ENCODE data around the gene LRRC31.

The LRRC31 gene

DNA sequence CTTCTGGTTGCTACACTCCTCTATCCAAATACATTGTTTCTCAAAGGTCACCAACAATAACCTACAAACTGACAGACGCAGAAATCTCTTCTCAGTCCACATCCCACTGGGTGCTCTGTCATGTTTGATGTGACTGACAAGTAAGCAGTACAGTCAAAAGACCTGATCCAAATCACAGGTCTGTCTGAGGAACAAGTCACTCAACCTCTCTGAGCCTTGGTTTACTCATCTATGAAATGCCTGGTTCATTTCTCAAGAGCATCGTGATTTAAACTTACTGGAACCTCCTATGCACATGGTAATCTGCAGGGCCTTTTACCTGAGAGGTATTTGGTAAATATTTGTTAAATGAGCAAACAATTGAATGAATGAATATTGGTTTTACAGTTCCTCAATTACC, 5.5 kb downstream of the LRRC31 start:
- in situ Hi-C loops (cut with HindIII; ENCODE audit: low sequenced_read_pairs) = no loop called here

DNA sequence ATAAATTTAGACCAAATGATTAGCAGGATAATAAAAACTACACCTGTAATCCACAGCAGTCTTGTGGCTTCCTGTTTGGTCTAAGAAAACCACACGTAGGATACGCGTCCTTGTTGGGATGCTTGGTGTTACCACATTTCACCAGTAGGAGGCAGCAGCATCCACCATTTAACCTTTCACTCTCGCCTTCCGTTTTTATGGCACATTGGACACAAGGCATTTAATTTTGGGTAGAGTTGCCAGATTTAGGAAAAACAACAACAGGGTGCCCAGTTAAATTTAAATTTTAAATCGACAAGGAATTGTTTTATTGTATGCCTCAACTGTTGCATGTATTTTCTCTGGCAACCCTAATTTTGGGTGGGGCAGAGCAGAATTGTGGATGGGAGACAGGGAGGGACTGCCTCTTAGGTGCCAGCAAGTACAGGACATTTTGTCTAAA, 6.3 kb downstream of the LRRC31 start:
- in situ Hi-C loops (cut with HindIII; ENCODE audit: low sequenced_read_pairs) = no loop called here

DNA sequence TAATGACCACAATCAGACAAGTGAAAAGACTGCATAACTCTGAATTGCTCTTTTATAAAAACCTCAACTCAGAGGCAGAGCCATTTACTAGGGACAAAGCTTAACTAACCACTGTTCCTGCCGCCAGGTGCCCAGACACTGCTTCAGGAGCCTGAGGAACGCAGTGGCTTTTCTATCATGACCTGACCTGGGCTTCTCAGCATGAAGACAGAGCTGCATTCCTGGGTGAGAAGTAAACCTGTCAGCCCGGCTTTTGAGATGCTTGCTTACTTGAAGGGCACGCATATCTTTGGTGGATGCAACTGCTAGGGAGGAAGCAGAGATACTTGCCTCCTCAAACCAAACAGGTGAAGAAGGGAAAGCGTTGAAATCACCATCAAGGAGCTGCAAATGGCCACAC, 7.9 kb downstream of the LRRC31 start:
- in situ Hi-C loops (cut with HindIII; ENCODE audit: low sequenced_read_pairs) = no loop called here

DNA sequence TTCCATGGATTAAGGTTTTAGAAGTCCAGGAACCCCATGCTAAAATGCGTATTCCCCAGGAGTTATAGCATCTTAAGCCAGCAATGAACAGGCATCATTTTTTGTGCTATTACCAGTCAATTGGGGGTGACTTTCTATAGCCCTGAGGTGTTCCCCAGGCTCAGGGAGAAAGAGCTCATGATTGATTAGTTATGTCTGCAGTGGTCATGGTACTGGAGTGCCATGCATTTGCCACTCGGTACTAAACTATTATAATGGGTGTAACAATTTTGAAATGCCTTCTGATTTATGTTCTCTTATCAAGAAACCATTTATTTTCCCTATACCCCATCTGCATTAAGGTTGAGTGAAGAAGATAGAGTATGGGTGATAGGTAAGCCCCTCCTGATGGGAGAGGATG, 11.9 kb downstream of the LRRC31 start:
- in situ Hi-C loops (cut with HindIII; ENCODE audit: low sequenced_read_pairs) = no loop called here

DNA sequence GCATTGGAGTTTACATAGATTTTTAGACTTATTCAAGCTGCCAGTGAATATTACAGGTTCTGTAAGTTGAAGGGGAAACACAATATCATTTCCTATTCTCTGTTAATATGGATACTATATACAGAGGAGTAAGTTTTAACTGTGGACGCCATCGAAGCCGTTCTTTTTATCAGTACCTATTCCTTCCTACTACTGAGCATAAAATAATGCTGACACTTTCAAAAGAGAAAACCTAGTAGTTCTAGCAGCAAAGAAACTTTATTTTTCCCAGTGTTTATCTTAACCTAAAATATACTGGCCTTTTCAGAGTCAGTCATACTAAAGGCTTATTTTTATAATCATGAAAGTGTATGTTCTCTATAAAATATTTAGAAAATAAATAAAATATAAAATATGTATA, 14.2 kb downstream of the LRRC31 start:
- in situ Hi-C loops (cut with HindIII; ENCODE audit: low sequenced_read_pairs) = no loop called here

DNA sequence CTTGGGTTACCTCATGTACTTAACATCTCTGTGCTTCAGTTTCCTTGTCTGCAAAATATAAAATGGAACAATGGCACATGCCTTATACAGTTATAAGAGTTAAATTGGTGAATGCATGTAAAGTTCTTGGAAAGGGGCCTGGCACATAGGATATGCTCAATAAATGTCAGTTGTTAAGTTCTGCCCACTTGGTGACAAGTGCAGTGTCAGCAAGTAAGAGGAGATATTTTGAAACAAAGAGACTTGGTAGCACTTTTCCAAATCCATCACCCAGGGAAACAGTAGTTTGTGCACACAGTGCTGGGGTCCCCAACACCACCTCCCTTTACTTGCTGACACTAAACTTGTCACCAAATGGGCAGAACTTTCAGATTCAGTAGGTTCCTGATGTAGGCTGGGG, 19.1 kb downstream of the LRRC31 start:
- in situ Hi-C loops (cut with HindIII; ENCODE audit: low sequenced_read_pairs) = no loop called here

DNA sequence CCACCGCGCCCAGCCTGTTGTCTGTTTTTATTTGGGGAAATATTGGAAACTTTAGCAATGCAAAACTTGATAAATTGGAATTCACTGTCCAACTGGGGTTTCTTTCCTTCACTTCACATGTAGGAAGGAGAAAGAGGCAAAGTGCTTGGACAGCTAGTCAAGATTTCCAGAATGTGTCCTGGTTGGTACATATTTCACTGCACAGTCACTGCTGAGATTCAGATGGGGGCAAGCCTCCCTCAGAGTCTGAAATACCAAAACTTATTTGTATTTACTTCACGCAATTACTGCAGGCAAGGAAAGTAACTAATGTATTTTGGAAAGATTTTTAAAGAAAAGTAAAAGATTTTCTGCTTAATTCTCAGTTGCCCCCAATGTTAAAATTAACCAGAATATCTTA, 21.0 kb downstream of the LRRC31 start:
- in situ Hi-C loops (cut with HindIII; ENCODE audit: low sequenced_read_pairs) = no loop called here

DNA sequence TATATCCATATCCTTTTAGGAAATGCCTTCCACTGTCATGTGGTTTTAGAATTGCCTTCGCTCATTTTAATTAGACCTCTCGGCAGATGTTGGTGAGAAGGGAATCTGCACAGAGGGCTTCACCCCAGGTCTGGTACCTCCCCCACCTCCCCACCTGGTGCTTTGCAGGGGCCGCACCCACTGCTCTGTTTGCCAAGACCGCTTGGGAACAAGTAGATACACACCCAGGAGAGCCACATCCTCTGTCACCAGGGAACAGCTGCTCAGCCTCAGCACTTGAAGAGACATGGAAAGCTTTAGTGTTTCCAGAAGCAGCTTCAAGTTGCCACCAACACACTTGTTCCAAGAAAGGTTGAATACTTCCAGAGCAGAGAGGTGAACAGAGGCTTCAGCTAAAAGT, 21.8 kb downstream of the LRRC31 start:
- in situ Hi-C loops (cut with HindIII; ENCODE audit: low sequenced_read_pairs) = no loop called here

DNA sequence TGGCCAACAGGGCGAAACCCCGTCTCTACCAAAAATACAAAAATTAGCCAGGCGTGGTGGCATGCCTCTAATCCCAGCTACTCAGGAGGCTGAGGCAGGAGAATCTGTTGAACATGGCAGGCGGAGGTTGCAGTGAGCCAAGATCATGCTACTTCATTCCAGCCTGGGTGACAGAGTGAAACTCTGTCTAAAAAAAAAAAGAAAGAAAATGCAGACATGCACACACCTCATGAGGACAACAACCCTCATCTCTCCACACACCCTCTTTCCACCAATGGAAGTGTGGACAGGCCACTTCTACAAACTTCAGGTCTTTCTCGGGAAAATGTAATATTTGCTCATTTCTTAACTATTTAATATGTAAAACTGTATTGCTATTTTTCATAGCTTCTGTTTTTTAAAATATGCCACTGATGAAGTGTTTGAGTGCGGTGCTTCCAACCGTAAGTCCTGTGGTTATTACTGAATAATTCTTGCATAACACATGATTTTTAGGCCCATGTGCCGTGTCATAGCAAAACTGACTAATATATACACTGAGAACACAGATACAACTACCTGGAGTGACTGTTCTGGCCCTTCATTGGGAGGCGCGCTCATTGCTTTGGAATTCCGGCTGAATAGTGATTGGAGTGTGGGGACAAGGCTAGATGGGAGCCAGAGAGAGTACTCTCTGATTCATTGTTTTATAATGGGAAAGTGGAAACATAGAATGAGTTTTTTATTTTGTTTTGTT, 23.1 kb downstream of the LRRC31 start:
- in situ Hi-C loops (cut with HindIII; ENCODE audit: low sequenced_read_pairs) = no loop called here

DNA sequence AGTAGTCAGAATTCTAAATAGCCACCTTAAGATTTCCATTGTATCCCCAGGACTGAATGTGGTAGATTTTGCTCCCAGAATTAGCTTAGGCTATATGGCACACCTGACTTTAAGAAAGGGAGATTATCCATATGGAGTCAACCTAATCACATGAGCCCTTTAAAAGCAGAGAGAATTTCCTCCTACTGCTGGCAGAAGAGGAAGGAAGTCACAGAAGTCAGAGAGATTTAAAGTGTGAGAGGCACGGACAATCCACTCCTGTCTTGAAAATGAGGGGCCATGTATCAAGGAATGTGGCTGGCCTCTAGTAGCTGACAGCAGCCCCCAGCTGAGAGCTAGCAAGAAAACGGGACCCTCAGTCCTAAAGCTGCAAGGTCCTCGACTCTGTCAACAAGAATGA, 26.8 kb downstream of the LRRC31 start:
- in situ Hi-C loops (cut with HindIII; ENCODE audit: low sequenced_read_pairs) = no loop called here

DNA sequence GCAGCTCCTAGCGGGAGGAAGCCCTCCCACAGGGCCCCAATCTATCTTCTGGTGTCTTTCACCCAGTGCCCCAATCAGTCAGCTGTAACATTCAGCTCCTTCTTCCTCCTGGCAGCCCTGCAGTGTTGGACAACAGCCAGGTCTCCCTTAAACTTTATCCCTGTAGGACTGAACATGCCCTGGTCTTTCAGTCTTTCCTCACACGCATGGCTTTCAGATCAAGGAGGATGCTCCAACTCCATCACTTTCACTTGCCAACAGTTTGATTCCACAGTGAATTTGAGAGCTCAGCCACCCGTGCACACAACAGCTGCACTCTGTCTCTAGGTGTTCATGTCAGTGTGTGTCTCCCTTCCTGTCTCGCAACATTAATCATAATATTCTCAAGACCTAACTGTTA, 28.6 kb downstream of the LRRC31 start:
- in situ Hi-C loops (cut with HindIII; ENCODE audit: low sequenced_read_pairs) = no loop called here

DNA sequence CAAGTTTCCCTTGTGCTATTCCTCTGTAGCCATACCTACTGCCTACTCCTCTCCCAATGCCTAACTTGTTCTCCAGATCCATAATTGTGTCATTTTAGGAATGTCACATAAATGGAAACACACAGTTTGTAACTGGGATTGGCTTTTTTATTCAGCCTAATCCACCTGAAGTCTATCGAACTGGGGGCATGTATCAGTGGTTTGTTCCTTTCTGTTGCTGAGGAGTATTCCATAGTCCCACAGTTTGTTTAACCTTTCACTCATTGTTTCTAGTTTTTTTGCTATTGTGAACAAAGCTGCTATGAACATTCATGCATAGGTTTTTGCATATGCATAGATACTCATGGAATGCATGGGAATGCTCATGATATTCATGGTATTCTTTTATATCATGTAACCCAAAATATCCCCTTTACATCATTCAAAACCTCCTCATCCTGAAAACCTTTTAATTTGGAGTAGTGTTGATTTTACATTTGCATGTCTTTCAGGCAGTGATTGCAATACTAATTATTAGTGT, 31.2 kb downstream of the LRRC31 start:
- in situ Hi-C loops (cut with HindIII; ENCODE audit: low sequenced_read_pairs) = no loop called here

DNA sequence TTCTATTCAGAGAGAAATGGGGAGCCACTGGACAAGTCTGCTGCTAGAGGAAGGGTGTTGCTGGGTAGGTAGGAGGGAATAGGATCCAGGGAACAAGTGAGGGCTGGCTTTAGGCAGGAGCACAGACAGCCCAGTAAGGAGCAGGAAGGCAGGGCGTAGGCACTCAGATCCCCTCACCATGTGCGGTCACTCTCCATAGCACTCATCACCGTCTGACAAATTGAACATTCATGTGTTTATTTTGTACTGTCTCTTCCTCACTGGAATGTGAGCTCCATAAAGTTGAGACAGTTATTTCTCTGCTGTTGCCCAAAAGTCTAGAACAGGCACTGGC, 32.8 kb downstream of the LRRC31 start:
- in situ Hi-C loops (cut with HindIII; ENCODE audit: low sequenced_read_pairs) = no loop called here

DNA sequence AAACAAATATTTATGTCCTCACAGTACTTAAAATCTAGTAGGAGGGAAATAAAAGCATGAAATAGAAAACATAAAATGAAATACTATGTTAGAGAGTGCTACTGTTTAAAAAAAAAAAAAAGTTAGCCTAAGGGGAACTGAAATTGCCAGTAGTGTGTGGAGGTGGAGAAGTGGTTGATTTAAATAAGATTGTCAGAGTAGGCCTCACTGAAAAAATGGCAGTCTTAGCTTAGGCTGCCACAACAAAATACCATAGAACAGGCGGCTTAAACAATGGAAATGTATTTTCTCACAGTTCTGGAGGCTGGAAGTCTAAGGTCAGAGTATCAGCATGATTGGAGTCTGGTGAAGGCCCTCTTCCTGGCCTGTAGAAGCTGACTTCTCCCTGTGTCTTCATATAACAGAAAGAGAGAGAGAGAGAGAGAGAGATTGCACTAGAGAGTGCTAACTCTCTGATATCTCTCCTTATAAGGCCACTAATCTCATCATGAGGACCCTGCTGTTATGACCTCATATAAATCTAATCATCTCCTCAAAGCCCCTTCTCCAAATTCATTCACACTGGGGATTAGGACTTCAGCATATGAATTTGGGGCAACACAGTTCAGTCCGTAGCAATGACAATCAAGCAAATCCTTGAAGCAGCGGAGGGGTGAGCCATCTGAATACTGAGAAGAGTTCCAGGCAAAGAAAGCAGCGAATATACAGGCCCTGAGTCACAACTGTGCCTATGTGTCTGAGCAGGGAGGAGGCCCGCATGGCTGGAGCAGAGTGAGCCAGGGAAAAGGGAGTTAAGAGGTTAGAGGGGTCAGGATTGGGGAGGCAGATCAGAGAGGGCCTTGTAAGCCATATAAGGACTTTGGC, 33.4 kb downstream of the LRRC31 start:
- in situ Hi-C loops (cut with HindIII; ENCODE audit: low sequenced_read_pairs) = no loop called here

DNA sequence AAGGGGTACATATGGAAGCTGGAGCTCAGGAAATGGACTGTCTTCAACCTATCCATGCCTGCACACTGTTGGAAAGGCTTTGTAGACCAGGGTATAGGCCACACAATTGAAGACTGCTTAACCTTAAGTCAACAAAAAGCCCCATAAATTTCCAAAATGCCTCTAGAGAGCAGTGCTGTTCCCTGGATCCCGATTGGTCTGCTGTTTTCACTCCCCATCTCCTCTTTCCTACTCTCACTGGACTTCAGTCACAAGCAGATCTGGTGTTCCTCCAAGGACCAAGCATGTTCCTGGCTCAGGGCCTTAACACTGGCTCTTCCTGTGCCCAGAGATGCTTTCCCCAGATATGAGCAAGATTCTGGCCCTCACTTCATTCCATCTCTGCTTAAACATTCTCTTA, 34.2 kb downstream of the LRRC31 start:
- in situ Hi-C loops (cut with HindIII; ENCODE audit: low sequenced_read_pairs) = no loop called here

DNA sequence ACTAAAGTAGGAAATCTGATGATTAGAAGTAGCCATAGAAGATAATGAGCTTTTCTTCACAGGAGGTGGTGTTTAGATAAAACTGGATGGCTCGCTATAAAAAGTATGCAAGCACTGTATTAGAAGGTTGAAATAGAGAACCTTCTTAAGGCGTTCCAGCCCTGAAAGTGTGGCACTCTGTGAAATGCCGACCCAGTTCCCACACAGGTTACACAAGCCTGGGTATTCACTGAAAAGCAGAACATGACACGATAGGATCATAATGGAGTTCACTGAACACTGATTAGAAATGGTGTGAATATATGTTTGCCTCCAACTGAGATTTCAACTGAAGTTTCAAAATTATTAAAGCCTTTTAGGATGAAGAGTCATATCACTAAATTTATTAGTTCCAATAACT, 42.0 kb downstream of the LRRC31 start:
- in situ Hi-C loops (cut with HindIII; ENCODE audit: low sequenced_read_pairs) = no loop called here

DNA sequence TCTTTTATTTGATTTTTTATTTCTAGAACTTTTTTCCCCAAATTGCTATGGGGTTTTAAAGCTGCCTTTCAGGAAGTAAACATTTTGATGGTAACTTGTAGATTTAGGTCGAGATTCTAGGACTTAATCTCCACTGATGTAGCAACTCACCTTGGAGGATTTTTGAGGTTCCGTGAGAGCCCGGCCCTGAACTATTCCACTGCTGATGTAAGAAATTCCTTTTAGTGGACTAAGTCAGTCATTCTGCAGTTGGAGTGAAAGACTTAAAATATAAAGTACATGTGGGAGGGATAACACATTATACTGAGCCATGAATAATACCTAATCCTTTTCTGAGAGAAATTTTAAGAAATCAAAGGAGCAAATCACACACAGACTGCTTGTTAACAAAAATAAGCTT, 44.4 kb downstream of the LRRC31 start:
- in situ Hi-C loops (cut with HindIII; ENCODE audit: low sequenced_read_pairs) = no loop called here

DNA sequence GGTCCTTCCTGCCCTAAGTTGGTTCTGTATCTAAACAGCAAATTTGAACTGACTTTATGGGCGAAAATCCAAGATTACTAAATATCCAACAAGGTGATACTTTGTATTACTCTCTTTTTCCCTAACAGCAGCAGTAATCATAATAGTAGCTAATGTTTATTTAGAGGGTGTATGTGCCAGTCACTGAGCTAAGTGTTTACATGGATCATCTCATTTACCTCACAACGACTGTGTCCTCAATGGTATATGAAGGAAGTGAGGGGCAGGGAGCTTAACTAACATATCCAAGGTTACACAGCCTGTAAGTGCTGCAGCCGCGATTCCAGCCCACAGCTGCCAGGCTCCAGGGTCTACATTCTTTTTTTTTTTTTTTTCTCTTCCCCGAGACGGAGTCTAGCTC, 46.8 kb downstream of the LRRC31 start:
- in situ Hi-C loops (cut with HindIII; ENCODE audit: low sequenced_read_pairs) = no loop called here

DNA sequence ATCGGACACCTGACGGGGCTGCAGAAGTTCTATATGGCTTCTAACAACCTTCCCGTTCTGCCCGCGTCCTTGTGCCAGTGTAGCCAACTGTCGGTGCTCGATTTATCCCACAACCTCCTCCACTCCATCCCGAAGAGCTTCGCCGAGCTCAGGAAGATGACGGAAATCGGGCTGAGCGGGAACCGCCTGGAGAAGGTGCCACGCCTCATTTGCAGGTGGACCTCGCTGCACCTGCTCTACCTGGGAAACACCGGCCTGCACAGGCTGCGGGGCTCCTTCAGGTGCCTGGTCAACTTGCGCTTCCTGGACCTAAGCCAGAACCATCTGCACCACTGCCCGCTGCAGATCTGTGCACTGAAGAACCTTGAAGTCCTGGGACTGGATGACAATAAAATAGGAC, 47.2 kb downstream of the LRRC31 start:
- in situ Hi-C loops (cut with HindIII; ENCODE audit: low sequenced_read_pairs) = no loop called here

DNA sequence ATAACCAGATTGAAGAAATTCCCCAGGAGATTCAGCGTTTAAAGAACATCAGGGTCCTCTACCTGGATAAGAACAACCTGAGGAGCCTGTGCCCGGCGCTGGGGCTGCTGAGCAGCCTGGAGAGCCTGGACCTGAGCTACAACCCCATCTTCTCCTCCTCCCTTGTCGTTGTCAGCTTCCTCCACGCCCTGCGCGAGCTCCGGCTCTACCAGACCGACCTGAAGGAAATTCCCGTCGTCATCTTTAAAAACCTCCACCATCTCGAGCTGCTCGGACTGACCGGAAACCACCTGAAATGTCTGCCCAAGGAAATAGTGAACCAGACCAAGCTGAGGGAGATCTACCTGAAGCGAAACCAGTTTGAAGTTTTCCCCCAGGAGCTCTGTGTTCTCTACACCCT, 47.6 kb downstream of the LRRC31 start:
- in situ Hi-C loops (cut with HindIII; ENCODE audit: low sequenced_read_pairs) = no loop called here

DNA sequence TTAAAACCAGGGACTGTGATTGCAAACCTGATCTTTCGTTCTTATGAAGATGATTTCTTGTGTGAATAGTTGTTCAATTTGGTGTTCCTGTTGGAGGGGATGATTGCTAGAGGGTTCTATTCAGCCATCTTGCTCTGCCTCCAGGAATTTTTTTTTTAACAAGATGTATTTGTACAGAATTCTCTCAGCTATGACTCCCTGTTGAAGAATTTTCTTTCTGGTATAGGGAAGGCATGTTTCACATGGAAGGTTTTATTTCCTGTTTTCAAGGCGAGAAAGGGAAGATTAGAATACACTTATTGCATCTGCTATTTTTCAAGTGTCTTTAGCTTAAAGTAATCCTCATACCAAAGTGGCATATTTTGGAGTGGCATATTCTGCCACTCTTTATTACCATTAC, 51.4 kb downstream of the LRRC31 start:
- in situ Hi-C loops (cut with HindIII; ENCODE audit: low sequenced_read_pairs) = no loop called here

DNA sequence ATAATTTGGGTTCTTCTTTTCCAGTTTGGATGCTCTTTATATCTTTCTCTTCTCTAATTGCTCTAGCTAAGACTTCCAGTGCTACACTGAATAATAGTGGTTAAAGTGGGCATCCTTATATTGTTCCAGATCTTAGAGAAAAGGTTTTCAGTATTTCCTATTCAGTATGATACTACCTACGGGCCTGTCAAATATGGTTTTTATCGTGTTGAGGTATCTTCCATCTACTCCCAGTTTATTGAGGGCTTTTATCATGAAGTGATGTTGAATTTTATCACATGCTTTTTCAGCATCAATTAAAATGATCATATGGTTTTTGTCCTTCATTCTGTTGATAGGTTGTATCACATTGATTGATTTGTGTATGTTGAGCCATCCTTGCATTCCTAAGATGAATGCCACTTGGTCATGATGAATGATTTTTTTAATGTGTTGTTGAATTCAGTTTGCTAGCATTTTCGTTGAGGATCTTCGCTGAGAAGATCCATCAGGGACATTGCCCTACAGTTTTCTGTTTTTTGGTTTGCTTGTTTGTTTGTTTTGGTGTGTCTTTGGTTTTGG, 54.1 kb downstream of the LRRC31 start:
- in situ Hi-C loops (cut with HindIII; ENCODE audit: low sequenced_read_pairs) = no loop called here
